Effector memory CD8-positive, alpha-beta T cell (primary cell): ENCODE results near the gene TJAP1.

Experiments used
- ATAC-seq: fragments of 150-1000 bp; cut with Tn5 transposase; replicated peaks from 2 replicates; pipeline ENCODE4 v1.10.0; 2021; ENCODE audit warnings: mild to moderate bottlenecking, moderate library complexity
- DNase-seq, 3 experiments: peaks; one replicate each; pipeline ENCODE4 v3.0.0; 2021
- H3K27ac Mint-ChIP-seq, 2 donors: one replicate each; pipeline ENCODE4 v1.8.0; 2022; ENCODE audit warnings: mild to moderate bottlenecking in 2 of 2, mixed read lengths in 2 of 2, moderate library complexity in 2 of 2
- H3K27me3 Mint-ChIP-seq, 2 donors: one replicate each; pipeline ENCODE4 v1.8.0; 2022; ENCODE audit warnings: mixed read lengths in 2 of 2
- H3K36me3 Mint-ChIP-seq: one replicate; pipeline ENCODE4 v1.8.0; 2022; ENCODE audit warnings: mild to moderate bottlenecking, moderate library complexity, mixed read lengths; ENCODE audit not compliant: insufficient read depth
- H3K4me1 Mint-ChIP-seq, 2 donors: one replicate each; pipeline ENCODE4 v1.8.0; 2022; ENCODE audit warnings: low read depth in 2 of 2, mixed read lengths in 2 of 2
- H3K4me3 Mint-ChIP-seq, 2 donors: one replicate each; pipeline ENCODE4 v1.8.0; 2022; ENCODE audit warnings: mild to moderate bottlenecking in 2 of 2, mixed read lengths in 2 of 2, moderate library complexity in 2 of 2
- H3K9me3 Mint-ChIP-seq, 2 donors: one replicate each; pipeline ENCODE4 v1.8.0; 2022; ENCODE audit warnings: mixed read lengths in 2 of 2

TJAP1 gene

GRCh38 chr6:43506667-43507471 is 29.5 kb downstream of the TJAP1 start:
- ATAC-seq (peak; percentile 71), DNase-seq (peak; percentile 83 to 84 (median 83))
- Mint-ChIP-seq H3K27ac (peak overlapping the region; percentile 90 to 92), H3K9me3 (no peaks in the 10 kb centered on the region), H3K36me3 (peaks cover 30% of the 10 kb centered on the region), H3K27me3 (peaks cover 14 to 26% of the 10 kb centered on the region in 2 donors), H3K4me1 (peaks cover 12 to 33% of the 10 kb centered on the region in 2 donors), H3K4me3 (no peak overlapping the region)

DNA sequence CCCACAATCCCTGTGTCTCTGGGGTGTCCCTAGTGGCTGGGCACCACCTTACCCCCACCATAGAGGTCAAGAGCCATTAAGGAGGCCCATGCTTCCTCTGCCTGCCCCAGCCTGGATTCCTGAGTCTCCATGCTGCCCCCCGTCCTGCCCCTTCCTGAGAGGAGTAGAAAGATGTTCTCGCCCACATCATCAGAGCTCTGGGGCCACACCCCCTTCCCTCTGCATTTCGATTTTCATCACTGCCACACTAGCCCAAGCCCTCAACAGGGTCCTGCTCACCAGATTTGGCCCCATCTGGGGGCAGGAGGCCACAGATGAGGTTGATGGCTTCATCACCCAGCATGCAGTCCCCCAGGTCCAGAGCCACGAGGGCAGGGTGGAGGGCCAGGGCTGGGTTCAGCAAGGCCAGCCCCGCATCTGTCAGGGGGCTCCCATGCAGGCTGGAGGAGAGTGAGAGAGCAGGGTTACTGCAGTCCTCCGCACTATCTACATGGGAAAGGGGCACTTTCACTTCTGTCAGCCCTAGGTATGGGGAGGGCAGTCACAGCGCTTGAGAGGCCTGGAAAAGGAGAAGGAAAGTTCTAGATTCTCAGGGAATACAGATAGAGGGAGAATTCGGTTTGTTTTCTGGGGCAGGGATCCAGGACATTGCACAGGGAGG is 31.2 kb downstream of the TJAP1 start:
- no peaks in the 10 kb centered on the region for H3K9me3 Mint-ChIP-seq
- peaks cover 14 to 26% of the 10 kb centered on the region in 2 donors for H3K27me3 Mint-ChIP-seq

GRCh38 chr6:43509142-43509983 is 32.0 kb downstream of the TJAP1 start:
- no peaks in the 10 kb centered on the region for H3K9me3 Mint-ChIP-seq
- no peak for DNase-seq
- no peak for ATAC-seq
- H3K4me3 Mint-ChIP-seq: peak overlapping the region; percentile 87 to 88
- peaks cover 14 to 26% of the 10 kb centered on the region in 2 donors for H3K27me3 Mint-ChIP-seq
- peak overlapping the region; percentile 2 to 86 for H3K27ac Mint-ChIP-seq
- H3K36me3 Mint-ChIP-seq: peaks cover 38% of the 10 kb centered on the region
- peaks cover 23 to 40% of the 10 kb centered on the region in 2 donors for H3K4me1 Mint-ChIP-seq

More for the DNA sequence above, 31.2 kb downstream of the TJAP1 start:
- Mint-ChIP-seq H3K27ac (peak overlapping the region; percentile 2 to 86), H3K4me1 (peaks cover 21 to 38% of the 10 kb centered on the region in 2 donors), H3K4me3 (peak overlapping the region; percentile 87 to 88), H3K36me3 (peaks cover 36% of the 10 kb centered on the region)
- ATAC-seq (no peak), DNase-seq (no peak)

GRCh38 chr6:43509984-43510826 is 32.8 kb downstream of the TJAP1 start, which contains the start of gene LRRC73:
Gene LRRC73, minus strand, starts transcription at chr6:43510346. Its CDS starts 561 bp downstream, at chr6:43509785.
- ATAC-seq (peak; percentile 79), DNase-seq (peak; percentile 73 to 80 (median 77))
- Mint-ChIP-seq H3K27me3 (peaks cover 14 to 26% of the 10 kb centered on the region in 2 donors), H3K9me3 (no peaks in the 10 kb centered on the region), H3K36me3 (peaks cover 42% of the 10 kb centered on the region), H3K27ac (peak within 1 kb of the TSS; percentile 2 to 86), H3K4me1 (peaks cover 31 to 47% of the 10 kb centered on the region in 2 donors), H3K4me3 (peak within 1 kb of the TSS; percentile 87 to 88)

DNA sequence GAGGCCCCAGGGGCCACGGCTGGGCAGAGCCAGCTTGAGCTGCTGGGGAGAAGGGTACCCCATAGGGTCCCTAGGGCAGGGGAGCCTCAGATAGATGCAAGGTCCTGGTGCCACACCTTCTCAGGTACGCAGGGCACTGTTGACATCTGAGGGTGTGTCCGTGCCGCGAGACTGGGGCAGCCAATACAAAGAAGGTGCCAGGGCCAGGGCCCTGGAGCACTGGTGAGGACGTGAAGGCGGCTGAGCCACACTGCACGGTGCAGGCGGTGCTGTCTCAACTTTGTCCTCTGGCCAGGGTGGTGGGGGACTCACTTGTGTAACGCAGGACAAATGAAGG is 33.4 kb downstream of the TJAP1 start:
- Mint-ChIP-seq H3K27ac (peak overlapping the region in 1 of 2 donors; percentile 86), H3K4me1 (peaks cover 37 to 52% of the 10 kb centered on the region in 2 donors)
- DNase-seq: no peak

DNA sequence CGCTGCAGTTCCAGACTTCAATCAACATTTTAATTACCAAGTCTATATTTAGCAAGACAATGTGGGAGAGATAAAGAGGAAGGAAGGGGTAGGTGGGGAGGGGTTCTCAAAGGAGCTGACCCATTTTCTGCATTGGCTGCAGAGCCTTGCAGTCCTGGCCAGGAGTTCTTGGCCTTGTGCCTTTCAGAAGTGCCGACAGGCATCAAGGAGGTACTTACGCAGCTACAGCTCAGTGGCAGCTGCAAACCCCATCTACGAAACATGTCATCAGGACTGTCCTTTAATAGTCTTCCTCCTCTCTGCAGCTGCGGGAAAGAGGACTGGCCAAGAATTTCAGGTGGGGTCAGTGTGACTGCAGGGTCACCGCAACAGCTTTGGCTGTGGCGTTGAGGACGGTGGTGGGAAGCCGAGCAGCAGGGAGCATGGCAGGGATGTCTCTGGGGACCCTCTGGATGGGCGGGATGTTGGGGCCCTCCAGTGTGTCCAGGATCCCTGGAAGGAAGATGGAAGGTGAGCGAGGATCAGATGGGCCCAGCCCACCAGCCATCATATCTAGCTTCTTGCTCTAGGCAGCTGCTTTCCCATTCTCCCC is 34.5 kb downstream of the TJAP1 start:
- no peaks in the 10 kb centered on the region for H3K9me3 Mint-ChIP-seq
- peaks cover 14 to 26% of the 10 kb centered on the region in 2 donors for H3K27me3 Mint-ChIP-seq
- H3K4me3 Mint-ChIP-seq: no peak overlapping the region
- ATAC-seq (no peak), DNase-seq (no peak)
- peaks cover 36 to 47% of the 10 kb centered on the region in 2 donors for H3K4me1 Mint-ChIP-seq
- H3K27ac Mint-ChIP-seq: peak overlapping the region in 1 of 2 donors; percentile 78
- H3K36me3 Mint-ChIP-seq: peaks cover 37% of the 10 kb centered on the region

More for the DNA sequence above, 33.4 kb downstream of the TJAP1 start:
- ATAC-seq: no peak
- Mint-ChIP-seq H3K27me3 (peaks cover 14 to 26% of the 10 kb centered on the region in 2 donors), H3K36me3 (peaks cover 43% of the 10 kb centered on the region), H3K9me3 (no peaks in the 10 kb centered on the region), H3K4me3 (peak overlapping the region; percentile 87 to 88)

DNA sequence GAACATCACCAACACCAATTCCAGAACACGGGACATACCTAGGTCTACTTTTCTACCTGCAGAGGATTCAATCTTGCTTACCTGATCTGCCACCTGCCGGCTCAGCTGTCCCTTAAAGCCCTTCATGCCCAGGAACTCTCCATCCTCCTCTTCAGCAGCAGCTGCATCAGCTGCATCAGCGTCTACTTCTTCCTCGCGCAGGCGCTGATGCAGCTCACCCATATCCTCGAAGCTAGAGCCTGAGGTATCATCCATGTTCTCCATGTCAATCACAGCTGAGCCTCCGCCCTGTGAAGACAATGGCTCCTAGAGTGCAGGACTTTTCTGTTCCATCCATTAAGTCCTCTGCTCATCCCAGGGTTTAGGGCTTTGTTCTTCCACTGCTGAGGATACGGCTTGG is 38.4 kb downstream of the TJAP1 start:
- ATAC-seq: no peak
- no peak for DNase-seq
- no peaks in the 10 kb centered on the region for H3K27me3 Mint-ChIP-seq
- H3K4me3 Mint-ChIP-seq: no peak overlapping the region
- peaks cover 34% of the 10 kb centered on the region for H3K36me3 Mint-ChIP-seq
- peaks cover 28 to 31% of the 10 kb centered on the region in 2 donors for H3K4me1 Mint-ChIP-seq
- H3K27ac Mint-ChIP-seq: peak overlapping the region in 1 of 2 donors; percentile 52
- H3K9me3 Mint-ChIP-seq: no peaks in the 10 kb centered on the region

- Mint-ChIP-seq H3K9me3 (no peaks in the 10 kb centered on the region), H3K4me1 (peaks cover 27 to 31% of the 10 kb centered on the region in 2 donors), H3K27me3 (no peaks in the 10 kb centered on the region), H3K27ac (no peak overlapping the region), H3K36me3 (peaks cover 37% of the 10 kb centered on the region), H3K4me3 (no peak overlapping the region)
- DNase-seq (no peak), ATAC-seq (peak; percentile 5)
These were observed 39.0 kb downstream of the TJAP1 start for GRCh38 chr6:43516367-43516696.

GRCh38 chr6:43516697-43517504 is 39.5 kb downstream of the TJAP1 start, which contains the start of the genes POLR1C and YIPF3:
Gene POLR1C, plus strand, starts transcription at chr6:43517089. Its CDS starts 21 bp downstream, at chr6:43517110.
Gene YIPF3, minus strand, starts transcription at chr6:43516926. Its CDS starts 119 bp downstream, at chr6:43516807.
- Mint-ChIP-seq H3K36me3 (peaks cover 43% of the 10 kb centered on the region), H3K9me3 (no peaks in the 10 kb centered on the region), H3K27me3 (no peaks in the 10 kb centered on the region), H3K27ac (no peak within 1 kb of the TSS), H3K4me1 (peaks cover 23 to 31% of the 10 kb centered on the region in 2 donors), H3K4me3 (no peak within 1 kb of the TSS)
- peak; percentile 93 for ATAC-seq
- DNase-seq: peak; percentile 95 to 97 (median 95)

DNA sequence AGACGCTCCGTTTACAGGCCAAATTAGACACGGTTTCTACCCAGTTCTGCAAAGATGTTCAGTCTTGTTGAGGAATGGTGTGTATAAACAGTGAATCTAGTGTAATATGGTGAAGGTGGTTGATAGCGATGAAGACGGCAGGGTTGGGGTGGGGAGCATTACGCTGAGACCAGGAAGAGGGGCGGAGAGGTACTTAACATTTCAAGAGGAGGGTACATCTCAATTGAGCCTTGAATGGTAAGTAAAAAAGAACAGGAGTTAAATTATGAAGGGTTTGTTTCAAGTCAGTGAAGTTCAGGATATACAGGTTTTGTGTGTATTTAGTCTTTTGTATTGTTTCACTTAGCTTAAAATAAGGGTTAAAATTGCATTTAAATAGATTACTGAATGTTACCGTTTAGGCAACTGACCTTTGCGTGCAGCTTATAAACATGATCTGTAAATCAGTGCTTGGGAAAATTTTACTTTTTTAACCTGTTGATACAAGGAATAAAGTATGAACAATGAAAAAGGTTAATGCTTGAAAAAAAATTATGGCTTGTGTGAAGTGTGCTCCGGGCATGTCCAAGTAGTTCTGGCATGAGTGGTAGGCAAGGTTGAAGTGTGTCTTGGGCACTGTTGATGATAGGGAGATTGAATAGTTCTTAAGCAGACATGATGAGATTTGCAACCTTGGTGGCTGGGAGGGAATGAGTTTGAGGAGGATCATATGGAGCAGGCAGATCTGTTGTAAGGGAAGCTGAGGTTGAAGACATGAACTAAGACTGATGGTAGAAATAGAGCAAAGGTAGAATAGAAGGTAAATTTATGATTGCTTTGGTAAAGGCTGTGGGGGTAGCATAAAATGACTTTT is 40.4 kb downstream of the TJAP1 start:
- peaks cover 22 to 28% of the 10 kb centered on the region in 2 donors for H3K4me1 Mint-ChIP-seq
- H3K9me3 Mint-ChIP-seq: no peaks in the 10 kb centered on the region
- H3K36me3 Mint-ChIP-seq: peaks cover 50% of the 10 kb centered on the region
- no peaks in the 10 kb centered on the region for H3K27me3 Mint-ChIP-seq
- H3K4me3 Mint-ChIP-seq: no peak overlapping the region
- ATAC-seq: peak; percentile 2
- no peak overlapping the region for H3K27ac Mint-ChIP-seq
- DNase-seq: no peak

- no peak for DNase-seq
- ATAC-seq: no peak
- Mint-ChIP-seq H3K4me1 (peaks cover 10 to 13% of the 10 kb centered on the region in 2 donors), H3K27ac (no peak overlapping the region), H3K36me3 (peaks cover 48% of the 10 kb centered on the region), H3K9me3 (no peaks in the 10 kb centered on the region), H3K27me3 (no peaks in the 10 kb centered on the region), H3K4me3 (no peak overlapping the region)
These were observed 42.7 kb downstream of the TJAP1 start for GRCh38 chr6:43520097-43520496.
